ENCODE data around the gene RNU1-3.
"Not testable (repeated sequence)": the region's sequence is repeated elsewhere in the genome, so short reads cannot be mapped to it uniquely, and the experiment has no call there.

- not testable (repeated sequence) for TF ChIP-seq CTCF (IDR thresholded peaks at IDR 0.05; ENCODE audit: insufficient read depth, low read depth, low read length); EZH2 (IDR thresholded peaks at IDR 0.05; ENCODE audit: insufficient read depth, low read length)
These were observed 15.2 kb downstream of the RNU1-3 start for GRCh38 chr1:16651560-16651959.
